IPS DF 4.7 (cell line): ENCODE measurements around the gene PPP1R1B.

Experiments
- DNase-seq: peaks from one replicate; pipeline ENCODE4 v3.0.0-alpha.2; 2013; ENCODE audit warnings: low spot score; ENCODE audit errors: extremely low read depth

PPP1R1B gene

DNA sequence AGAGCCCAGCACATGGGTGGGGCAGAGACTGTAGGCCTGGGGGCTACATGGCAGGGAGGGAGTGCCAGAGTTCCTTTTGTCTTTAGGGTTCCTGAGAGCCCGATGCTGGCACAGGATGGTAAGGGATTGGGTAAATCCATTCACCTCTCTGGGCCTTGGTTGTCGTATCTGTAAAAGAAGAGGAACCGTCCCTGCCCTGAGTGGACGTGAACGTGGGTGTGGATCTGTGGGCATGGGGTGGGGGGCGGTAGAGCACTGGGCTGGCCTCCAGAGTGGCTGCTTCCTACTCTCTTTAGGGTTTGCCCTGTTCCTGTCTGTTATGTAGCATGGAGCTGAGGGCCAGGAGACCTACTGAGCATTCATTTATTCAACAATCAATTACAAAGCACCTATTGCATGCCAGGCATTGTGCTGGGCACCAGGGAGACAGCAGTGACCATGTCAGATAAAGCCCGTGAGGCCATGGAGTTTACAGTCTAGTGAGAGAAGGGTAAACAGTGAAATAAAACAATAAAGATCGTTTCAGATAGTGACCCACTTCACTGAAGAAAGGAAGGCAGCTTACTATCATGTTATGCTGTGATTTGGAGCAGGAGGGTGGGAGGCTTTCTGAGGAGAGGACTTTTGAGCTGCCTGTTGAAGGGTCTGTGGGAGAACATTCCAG, 25.3 kb downstream of the PPP1R1B start:
- no peak for DNase-seq

DNA sequence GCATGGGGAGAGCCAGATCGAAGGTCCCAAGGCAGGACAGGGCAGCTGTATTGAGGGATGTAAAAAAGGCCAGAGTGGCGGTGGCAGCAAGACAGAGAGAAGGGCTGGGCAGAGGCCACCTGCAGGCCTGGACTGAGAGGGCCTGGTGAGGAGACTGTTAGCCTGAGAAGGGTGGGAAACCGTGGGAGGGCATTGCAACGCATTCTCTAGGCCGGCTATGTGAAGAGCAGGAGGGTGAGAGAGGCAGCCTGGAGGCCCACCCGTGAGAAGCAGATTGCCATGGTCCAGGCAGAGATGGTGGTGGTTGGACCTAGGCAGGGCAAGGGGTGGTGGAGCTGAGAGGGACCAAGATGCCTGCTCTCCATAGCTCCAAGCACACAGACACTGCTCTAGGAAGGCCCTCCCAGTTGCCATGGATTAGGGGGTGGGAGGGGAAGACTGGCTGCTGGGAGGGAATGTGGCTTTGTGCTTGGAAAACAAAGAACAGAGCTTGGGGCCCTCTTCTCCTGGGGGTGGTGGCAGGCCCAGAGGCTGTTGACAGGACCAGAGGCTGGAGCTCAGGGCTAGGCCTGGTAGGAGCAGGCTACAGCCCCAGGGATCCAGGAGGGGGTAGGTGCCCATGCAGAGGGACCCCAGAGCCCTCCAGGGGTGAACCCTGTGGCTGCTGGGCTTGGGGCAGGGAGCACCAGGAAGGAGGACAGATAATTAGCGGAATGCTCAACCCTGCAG, 26.0 kb downstream of the PPP1R1B start:
- no peak for DNase-seq

DNA sequence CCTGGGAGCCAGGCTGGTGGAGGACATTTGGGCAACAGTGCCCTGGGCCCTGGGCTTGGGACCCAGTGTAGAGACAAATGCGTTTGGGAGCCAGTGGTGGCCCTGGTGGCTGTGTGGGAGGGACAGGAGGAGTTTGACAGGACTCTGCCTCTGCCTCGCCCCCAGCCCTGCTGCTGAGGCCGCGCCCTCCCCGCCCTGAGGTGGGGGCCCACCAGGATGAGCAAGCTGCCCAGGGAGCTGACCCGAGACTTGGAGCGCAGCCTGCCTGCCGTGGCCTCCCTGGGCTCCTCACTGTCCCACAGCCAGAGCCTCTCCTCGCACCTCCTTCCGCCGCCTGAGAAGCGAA, 26.5 kb downstream of the PPP1R1B start:
- no peak for DNase-seq

DNA sequence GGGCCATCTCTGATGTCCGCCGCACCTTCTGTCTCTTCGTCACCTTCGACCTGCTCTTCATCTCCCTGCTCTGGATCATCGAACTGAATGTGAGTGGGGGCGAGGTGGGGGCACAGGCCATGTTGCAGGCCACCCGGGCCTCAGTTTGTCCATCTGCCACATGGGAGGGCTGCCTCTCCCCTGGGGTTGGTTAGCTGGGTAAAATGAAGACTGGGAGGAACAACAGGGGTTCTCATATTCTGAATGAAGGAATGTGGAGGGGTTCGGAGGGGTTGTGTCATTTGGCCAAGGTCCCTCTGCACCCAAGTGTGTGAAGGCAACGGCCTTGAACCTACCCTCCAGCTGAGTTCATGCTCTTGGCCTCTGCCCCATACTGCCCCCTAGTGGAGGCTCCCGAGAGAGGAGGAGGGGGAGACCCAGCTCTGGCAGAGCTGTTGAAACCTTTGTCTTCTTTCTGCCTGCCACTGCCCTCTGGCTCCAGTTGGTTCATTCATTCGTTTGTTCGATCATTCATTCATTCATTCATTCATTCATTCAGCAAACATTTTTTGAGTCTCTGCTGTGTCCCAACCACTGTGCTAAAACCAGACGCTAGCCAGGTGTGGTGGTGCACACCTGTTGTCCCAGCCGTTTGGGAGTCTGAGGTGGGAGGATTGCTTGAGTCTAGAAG, 27.0 kb downstream of the PPP1R1B start:
- DNase-seq: no peak

DNA sequence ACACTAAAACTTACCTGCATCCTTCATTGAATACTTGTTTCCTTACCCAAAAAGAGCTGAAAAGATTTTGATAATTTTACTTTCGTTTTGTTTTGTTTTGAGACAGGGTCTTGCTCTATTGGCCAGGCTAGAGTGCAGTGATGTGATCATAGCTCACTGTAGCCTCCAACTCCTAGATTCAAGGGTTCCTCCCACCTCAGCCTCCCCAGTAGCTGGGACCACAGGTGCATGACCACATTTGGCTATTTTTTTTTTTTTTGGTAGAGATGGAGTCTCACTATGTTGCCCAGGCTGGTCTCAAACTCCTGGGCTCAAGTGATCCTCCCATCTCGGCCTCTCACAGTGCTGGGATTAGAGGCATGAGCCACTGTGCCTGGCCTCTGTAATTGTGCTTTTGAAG, 28.4 kb downstream of the PPP1R1B start:
- no peak for DNase-seq

DNA sequence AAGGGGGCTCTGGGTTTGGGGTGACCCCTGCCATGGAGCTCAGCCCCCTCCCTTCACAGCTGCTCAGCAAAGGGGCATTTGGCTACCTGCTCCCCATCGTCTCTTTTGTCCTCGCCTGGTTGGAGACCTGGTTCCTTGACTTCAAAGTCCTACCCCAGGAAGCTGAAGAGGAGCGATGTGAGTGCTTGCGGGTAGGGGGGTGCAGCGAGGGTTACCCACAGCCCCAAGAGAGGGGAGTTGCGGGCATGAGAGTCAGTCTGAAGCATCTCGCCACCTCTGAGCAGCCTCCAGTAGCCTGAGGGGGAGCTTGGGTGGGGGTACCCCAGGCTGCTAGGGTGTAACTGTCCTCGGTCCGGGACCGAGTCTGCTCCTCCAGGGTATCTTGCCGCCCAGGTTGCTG, 31.6 kb downstream of the PPP1R1B start:
- no peak for DNase-seq

DNA sequence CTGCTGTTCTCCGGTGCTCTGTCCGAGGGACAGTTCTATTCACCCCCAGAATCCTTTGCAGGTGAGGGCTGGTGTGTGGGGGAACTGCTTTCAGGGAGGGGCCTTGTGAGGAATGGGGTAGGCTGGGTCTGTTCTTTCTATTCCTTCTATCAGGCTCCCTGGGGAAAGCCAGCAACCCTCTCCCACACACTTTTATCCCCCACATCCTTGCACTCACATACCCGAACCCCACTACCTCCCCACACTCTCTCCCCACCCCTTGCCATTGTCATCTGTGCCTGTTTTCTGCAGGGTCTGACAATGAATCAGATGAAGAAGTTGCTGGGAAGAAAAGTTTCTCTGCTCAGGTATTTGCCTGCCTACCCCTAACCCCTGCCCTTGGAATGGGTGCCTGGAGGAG, 32.0 kb downstream of the PPP1R1B start:
- no peak for DNase-seq

DNA sequence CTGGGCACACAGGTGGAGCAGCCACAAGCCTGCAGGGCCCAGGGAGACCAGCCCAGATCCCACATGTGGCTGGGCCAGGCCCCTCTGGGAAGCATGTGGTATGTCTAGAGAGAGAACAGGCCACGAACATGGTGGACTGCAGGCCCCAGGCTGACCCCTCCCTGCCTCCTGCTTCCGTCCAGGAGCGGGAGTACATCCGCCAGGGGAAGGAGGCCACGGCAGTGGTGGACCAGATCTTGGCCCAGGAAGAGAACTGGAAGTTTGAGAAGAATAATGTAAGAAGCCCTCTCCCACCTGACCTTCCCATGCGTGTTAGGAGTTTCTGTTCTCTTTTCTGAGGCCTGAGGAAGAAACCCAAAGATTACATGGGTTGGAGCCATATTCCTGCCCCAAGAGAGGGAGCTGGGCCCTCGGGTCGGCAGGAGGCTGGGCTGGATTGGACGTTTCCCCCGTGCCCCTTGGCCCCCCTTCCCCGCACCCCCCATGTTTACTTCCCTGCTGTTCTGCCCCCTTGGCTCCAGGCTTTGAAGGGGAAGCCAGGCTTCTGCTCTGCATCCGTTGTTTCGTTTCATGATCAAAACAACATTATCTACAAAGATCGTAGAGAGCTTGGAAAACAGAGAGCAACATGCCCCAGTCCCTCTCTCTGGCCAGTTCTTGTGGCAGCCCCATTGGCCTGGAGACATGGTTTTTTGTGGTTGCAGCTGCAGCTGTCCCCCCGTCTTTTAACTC, 32.7 kb downstream of the PPP1R1B start:
- DNase-seq: no peak

DNA sequence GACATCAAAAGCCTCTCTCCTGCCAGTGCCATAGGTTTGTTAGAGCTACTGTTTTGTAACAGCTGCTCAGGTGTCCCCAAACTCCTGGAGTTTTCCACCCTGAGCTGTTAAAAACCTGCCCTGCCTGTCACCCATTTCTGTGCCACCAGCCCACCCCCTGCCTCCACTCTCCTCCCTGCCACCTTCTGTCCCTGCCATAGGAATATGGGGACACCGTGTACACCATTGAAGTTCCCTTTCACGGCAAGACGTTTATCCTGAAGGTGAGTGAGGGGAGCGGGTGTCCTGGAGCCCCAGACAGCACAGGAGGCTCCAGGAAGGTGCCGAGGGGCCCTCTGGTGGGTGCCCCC, 33.2 kb downstream of the PPP1R1B start:
- no peak for DNase-seq

DNA sequence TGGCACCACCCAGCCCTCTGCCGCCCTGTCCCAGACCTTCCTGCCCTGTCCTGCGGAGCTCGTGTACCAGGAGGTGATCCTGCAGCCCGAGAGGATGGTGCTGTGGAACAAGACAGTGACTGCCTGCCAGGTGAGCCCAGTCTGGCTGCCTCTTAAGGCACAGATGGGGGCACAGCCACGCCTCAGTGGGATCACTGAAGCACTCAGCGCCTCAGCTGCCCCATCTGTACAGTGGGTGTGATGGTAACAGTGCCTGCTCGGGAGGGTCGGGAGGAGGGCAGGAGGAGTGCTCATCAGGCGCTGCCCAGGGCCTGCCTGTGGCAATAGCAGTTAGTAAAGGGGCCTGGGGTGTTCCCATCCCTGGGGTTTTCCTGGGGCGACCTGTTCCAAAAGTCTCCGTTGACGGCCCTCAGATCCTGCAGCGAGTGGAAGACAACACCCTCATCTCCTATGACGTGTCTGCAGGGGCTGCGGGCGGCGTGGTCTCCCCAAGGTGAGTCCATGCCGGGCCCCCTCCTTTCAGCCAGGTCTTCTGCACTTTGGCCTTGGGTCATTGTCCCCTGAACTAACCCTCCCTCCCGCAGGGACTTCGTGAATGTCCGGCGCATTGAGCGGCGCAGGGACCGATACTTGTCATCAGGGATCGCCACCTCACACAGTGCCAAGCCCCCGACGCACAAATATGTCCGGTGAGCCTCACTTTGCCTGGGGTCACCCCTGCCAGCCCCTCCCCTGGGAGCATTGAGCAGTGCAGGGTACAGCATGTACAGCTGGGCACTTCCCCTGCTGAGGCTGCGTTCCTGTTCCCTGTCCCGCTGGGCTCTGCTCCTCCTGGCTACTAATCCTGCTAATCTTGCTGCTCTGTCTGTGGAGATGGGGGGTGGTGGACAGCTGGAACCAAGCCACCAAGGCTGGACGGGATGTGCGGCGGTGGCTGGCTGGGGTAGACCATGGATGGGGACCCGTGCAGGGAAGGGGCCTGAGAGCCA, 33.9 kb downstream of the PPP1R1B start:
- DNase-seq: no peak

DNA sequence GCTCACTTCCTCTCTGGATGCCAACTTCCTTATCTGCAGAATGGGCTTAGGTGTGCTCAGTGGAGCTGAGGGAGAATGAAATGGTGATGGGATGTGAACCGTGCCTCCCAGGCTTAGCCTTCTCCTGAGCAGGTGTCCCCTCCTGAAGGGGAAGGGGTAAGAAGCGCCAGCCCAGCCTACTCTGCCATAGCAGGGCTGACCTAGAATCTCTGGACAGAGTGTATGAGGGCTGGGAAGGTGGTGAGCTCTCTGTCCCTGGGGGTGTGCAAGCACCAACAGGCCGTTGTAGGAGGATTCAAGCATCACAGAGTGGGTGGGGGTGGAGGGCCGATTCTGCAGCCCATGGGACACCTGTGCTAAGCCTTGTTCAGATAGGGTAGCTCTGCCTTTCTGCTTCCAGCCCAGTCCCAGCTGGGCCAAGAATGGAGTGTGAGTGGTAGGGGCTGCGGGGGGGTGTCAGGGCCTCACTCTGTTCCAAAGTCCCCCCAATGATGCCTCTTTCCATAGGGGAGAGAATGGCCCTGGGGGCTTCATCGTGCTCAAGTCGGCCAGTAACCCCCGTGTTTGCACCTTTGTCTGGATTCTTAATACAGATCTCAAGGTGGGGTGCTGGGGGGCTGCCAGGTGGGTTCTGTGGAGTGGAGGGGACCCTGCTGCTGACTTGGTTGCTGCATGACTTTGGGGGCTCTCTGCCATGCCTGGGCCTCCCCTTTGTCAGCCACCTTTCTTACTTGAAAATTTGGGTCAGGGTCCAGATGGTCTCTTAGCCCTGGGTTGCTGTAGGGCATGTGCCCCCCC, 35.2 kb downstream of the PPP1R1B start:
- no peak for DNase-seq

DNA sequence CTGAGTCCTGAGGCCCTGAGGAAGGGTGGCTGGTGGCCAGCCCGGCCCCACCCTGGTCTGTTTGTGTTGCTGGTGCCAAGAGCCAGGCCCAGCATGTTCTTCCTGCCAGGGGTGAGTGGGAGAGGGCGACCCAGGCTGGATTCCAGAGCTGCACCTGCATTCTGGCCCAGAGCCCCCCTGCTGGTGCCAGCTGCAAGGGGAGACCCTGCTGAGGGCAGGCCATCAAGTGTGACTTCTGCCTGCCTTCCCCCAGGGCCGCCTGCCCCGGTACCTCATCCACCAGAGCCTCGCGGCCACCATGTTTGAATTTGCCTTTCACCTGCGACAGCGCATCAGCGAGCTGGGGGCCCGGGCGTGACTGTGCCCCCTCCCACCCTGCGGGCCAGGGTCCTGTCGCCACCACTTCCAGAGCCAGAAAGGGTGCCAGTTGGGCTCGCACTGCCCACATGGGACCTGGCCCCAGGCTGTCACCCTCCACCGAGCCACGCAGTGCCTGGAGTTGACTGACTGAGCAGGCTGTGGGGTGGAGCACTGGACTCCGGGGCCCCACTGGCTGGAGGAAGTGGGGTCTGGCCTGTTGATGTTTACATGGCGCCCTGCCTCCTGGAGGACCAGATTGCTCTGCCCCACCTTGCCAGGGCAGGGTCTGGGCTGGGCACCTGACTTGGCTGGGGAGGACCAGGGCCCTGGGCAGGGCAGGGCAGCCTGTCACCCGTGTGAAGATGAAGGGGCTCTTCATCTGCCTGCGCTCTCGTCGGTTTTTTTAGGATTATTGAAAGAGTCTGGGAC, 36.0 kb downstream of the PPP1R1B start:
- no peak for DNase-seq

DNA sequence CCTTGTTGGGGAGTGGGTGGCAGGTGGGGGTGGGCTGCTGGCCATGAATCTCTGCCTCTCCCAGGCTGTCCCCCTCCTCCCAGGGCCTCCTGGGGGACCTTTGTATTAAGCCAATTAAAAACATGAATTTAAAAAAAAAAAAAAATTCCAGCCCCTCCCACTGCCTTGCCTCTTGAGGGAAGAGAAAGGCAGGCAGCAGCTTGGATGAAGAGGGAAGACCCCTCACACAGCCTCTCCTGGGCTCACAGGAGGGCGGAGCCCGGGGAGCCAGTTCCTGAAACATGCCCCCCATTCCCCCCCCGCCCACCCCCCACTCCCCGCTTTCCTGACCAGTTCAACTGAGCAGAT, 36.6 kb downstream of the PPP1R1B start:
- no peak for DNase-seq

DNA sequence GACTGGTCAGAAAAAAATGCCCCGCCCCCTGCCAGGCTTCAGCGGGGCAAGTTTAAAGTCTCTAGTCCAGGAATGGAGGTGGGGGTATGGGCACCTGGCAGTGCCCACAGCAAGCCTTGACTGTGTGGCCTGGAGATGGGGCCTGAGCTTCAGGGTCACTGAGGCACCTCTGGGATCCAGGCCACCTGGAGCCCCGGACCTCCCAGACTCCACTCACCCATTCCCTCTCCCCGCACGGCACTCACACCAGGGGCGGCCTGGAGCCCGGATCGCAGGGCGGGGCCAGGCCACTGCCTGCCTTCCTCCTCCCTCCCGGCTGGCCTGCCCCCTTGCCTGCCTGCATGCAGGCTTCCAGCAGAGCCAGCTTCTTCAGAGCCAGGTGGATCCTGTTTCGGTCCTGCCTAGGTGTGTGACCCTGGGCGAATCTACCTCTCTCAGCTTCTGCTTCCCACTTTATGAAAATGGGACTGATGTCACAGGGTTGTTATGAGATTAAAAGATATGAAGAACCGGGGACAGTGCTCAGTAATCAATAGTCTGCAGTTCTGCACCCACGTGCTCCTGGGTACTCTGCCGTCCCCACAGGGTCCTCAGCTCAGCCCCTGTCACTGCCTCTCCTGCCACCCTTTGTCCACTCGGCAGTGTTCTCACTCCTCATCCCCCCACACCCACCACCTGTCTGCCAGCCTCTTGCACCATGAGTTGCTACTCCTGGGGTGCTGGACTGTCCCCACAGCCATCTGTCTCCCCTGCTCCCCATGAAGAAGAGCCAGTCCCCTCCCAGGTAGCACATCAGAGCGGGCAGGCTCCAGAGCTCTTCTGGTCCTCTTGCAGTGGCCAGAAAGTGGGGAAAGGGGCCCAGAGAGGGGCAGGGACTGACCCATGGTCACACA, 37.2 kb downstream of the PPP1R1B start:
- no peak for DNase-seq

DNA sequence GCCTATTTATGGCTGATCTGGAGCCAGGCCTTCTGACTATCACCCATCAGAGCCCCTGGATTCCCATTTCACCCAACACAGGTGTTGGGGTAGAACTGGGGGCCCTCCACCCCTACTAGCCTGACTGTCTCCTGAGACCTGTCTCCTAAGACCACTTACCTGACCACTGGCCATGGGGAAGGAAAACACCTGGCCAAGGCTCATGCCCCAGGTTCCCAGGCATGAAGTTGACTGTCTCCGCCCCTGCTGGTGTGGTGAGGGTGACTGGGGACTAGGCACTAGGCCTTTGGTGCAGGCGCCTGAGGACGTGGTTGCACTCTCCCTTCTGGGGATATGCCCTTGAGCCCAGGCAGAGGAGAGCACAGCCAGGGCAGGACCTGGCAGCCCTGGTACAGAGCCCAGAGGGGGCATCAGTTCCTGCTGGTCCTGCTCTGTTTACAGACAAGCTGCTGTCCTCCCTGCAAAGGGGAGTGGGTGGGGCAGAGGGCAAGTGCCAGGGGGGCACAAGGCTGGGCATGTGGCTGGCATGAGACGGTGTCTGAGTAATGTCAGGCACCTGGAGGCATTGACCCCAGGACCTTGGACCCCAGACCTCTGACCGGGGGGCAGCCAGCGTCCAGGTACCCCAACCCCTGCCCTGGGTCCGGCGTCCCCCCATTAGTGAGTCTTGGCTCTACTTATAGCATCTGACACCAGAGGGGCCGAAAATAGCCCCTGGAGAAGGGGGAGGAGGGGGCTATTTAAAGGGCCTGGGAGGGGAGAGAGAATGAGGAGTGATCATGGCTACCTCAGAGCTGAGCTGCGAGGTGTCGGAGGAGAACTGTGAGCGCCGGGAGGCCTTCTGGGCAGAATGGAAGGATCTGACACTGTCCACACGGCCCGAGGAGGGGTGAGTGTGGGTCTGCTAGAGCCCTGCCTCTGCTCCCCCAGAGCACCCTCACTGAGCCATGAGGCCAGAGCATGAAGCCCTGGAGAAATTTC, 38.1 kb downstream of the PPP1R1B start, which contains the start of gene TCAP:
Gene TCAP (plus strand): TSS at position 769 of the 981 bp plus-strand sequence. CDS start 11 bp downstream, at position 780.
- no peak for DNase-seq

DNA sequence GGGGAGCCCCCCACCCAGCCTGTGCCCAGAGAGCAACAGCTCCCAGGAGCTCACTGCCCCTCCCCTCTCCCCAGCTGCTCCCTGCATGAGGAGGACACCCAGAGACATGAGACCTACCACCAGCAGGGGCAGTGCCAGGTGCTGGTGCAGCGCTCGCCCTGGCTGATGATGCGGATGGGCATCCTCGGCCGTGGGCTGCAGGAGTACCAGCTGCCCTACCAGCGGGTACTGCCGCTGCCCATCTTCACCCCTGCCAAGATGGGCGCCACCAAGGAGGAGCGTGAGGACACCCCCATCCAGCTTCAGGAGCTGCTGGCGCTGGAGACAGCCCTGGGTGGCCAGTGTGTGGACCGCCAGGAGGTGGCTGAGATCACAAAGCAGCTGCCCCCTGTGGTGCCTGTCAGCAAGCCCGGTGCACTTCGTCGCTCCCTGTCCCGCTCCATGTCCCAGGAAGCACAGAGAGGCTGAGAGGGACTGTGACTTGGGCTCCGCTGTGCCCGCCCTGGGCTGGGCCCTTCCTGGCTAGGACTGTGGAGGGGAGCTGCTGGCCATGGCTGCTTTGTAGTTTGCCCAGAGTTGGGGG, 39.0 kb downstream of the PPP1R1B start:
- no peak for DNase-seq

DNA sequence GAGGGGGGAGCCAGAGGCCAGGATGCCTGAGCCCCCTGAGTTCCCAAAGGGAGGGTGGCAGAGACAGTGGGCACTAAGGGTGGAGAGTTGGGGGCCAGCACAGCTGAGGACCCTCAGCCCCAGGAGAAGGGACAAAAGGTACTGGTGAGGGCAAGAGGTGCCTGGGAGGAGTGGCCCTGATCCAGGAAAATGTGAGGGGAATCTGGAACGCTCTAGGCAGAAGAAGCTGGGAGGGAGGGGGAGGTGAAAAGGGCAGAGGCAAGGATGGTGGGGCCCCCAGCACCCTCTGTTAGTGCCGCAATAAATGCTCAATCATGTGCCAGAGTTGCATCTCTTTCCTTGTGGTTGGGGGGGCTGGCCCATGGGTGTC, 39.5 kb downstream of the PPP1R1B start:
- DNase-seq: no peak
